ENCODE measurements around the gene C1orf210. TPM values are rescaled to one million over a fixed set of nuclear protein-coding genes. Genes with fewer than 3 reads are reported as not detected.

C1orf210 gene
- total and polyA plus RNA-seq, 11 donors: not detected

GRCh38 chr1:43312663-43313515 lies 27.5 kb upstream of the C1orf210 start:
- ATAC-seq (no peak), DNase-seq (no peak)
- Histone ChIP-seq H3K9me3 (no peaks in the 10 kb centered on the region), H3K4me3 (no peak overlapping the region), H3K36me3 (peaks cover 0 to 70% (median 7%) of the 10 kb centered on the region in 9 donors), H3K4me1 (peaks cover 0 to 9% (median 0%) of the 10 kb centered on the region in 12 donors), H3K27ac (no peak overlapping the region), H3K27me3 (no peaks in the 10 kb centered on the region)
- WGBS, 4 donors: 92 to 93% (median 93%) methylated on average over 15 to 24 of the region's 24 CpGs
- intact Hi-C loops (cut with DNase I): no loop called here
- TF ChIP-seq POLR2A (IDR thresholded peaks at IDR 0.05): no peak
- TF ChIP-seq CTCF (IDR thresholded peaks at IDR 0.05): no peak

GRCh38 chr1:43312212-43312623 lies 26.8 kb upstream of the C1orf210 start:
- peaks cover 0 to 71% (median 7%) of the 10 kb centered on the region in 9 donors for H3K36me3 ChIP-seq
- H3K4me1 ChIP-seq: peaks cover 0 to 12% (median 0%) of the 10 kb centered on the region in 12 donors
- 93 to 96% (median 94%) methylated on average over 13 to 19 of the region's 19 CpGs for WGBS, 4 donors
- intact Hi-C loops (cut with DNase I): no loop called here
- ATAC-seq (no peak), DNase-seq (no peak)
- TF ChIP-seq CTCF (IDR thresholded peaks at IDR 0.05) (no peak), POLR2A (IDR thresholded peaks at IDR 0.05) (no peak)
- H3K9me3 ChIP-seq: no peaks in the 10 kb centered on the region
- H3K4me3 ChIP-seq: no peak overlapping the region
- no peaks in the 10 kb centered on the region for H3K27me3 ChIP-seq
- no peak overlapping the region for H3K27ac ChIP-seq

- TF ChIP-seq CTCF (IDR thresholded peaks at IDR 0.05) (no peak), POLR2A (IDR thresholded peaks at IDR 0.05) (no peak)
These were observed 26.1 kb upstream of the C1orf210 start for GRCh38 chr1:43311521-43311920.

GRCh38 chr1:43309405-43310025 lies 24.1 kb upstream of the C1orf210 start:
- Histone ChIP-seq H3K27me3 (no peaks in the 10 kb centered on the region), H3K4me1 (peaks cover 0 to 27% (median under 1%) of the 10 kb centered on the region in 12 donors), H3K9me3 (no peaks in the 10 kb centered on the region), H3K4me3 (no peak overlapping the region), H3K27ac (no peak overlapping the region), H3K36me3 (peaks cover 0 to 82% (median 9%) of the 10 kb centered on the region in 9 donors)
- ATAC-seq (no peak), DNase-seq (no peak)
- TF ChIP-seq POLR2A (IDR thresholded peaks at IDR 0.05) (no peak), CTCF (IDR thresholded peaks at IDR 0.05) (no peak)
- WGBS, 4 donors: 85 to 91% (median 88%) methylated on average over 7 to 13 of the region's 13 CpGs
- intact Hi-C loops (cut with DNase I): no loop called here

More at GRCh38 chr1:43311521-43311920, 26.1 kb upstream of the C1orf210 start:
- Histone ChIP-seq H3K9me3 (no peaks in the 10 kb centered on the region), H3K27ac (no peak overlapping the region), H3K4me3 (no peak overlapping the region), H3K27me3 (no peaks in the 10 kb centered on the region), H3K4me1 (peaks cover 0 to 13% (median 0%) of the 10 kb centered on the region in 12 donors), H3K36me3 (peaks cover 0 to 76% (median 9%) of the 10 kb centered on the region in 9 donors)
- DNase-seq (no peak), ATAC-seq (no peak)
- WGBS, 4 donors: 92 to 98% (median 95%) methylated on average over 9 of the region's 9 CpGs
- intact Hi-C loops (cut with DNase I): no loop called here
